Neural progenitor cell (in vitro differentiated cells): ENCODE results near the gene NCAPD3. TPM values are rescaled to one million over a fixed set of nuclear protein-coding genes. Genes with fewer than 3 reads are reported as not detected.

ENCODE experiments used
- DNase-seq: peaks from one replicate; pipeline ENCODE4 v3.0.0-alpha.2; 2016; ENCODE audit warnings: low spot score
- H2AFZ ChIP-seq: fragments of 200-600 bp; sonication (generic); replicated peaks from 2 replicates; pipeline ENCODE4 v1.6.1; 2016; ENCODE audit warnings: antibody characterized with exemption
- H3F3A ChIP-seq: fragments of 200-600 bp; sonication (generic); 2 replicates; pipeline ENCODE4 v1.6.1; 2016; ENCODE audit warnings: antibody characterized with exemption, low read depth
- H3K27ac ChIP-seq: fragments of 200-600 bp; sonication (generic); 2 replicates; pipeline ENCODE4 v1.5.1; 2016; ENCODE audit warnings: mild to moderate bottlenecking
- H3K27me3 ChIP-seq: fragments of 200-600 bp; sonication (generic); 2 replicates; pipeline ENCODE4 v1.6.1; 2016; ENCODE audit warnings: mild to moderate bottlenecking, moderate library complexity
- H3K36me3 ChIP-seq: fragments of 200-600 bp; sonication (generic); 2 replicates; pipeline ENCODE4 v1.5.1; 2016
- H3K4me1 ChIP-seq: fragments of 200-600 bp; sonication (generic); 2 replicates; pipeline ENCODE4 v1.6.1; 2016; ENCODE audit warnings: mixed run types
- H3K4me2 ChIP-seq: fragments of 200-600 bp; sonication (generic); 2 replicates; pipeline ENCODE4 v1.6.1; 2016
- H3K4me3 ChIP-seq: fragments of 200-600 bp; sonication (generic); 2 replicates; pipeline ENCODE4 v1.5.1; 2016
- H3K79me2 ChIP-seq: fragments of 200-600 bp; sonication (generic); 2 replicates; pipeline ENCODE4 v1.6.1; 2016; ENCODE audit warnings: low read depth
- H3K9ac ChIP-seq: fragments of 200-600 bp; sonication (generic); 2 replicates; pipeline ENCODE4 v1.6.1; 2016
- H3K9me3 ChIP-seq: fragments of 200-600 bp; sonication (generic); 2 replicates; pipeline ENCODE4 v1.5.1; 2016; ENCODE audit warnings: low read depth
- H4K20me1 ChIP-seq: fragments of 200-600 bp; sonication (generic); 2 replicates; pipeline ENCODE4 v1.6.1; 2016; ENCODE audit warnings: low read depth
- H3K27ac Mint-ChIP-seq: 3 replicates; pipeline ENCODE4 v1.8.0; 2021; ENCODE audit warnings: mixed read lengths
- H3K27me3 Mint-ChIP-seq: 2 replicates; pipeline ENCODE4 v1.8.0; 2022; ENCODE audit warnings: low read depth, mild to moderate bottlenecking, inconsistent platforms, moderate library complexity, mixed read lengths; ENCODE audit not compliant: insufficient read depth
- H3K36me3 Mint-ChIP-seq: 3 replicates; pipeline ENCODE4 v1.8.0; 2021; ENCODE audit warnings: mixed read lengths
- H3K4me1 Mint-ChIP-seq: 3 replicates; pipeline ENCODE4 v1.8.0; 2021; ENCODE audit warnings: mixed read lengths
- H3K4me3 Mint-ChIP-seq: 3 replicates; pipeline ENCODE4 v1.8.0; 2021; ENCODE audit warnings: mild to moderate bottlenecking, moderate library complexity, mixed read lengths
- H3K9me3 Mint-ChIP-seq: 3 replicates; pipeline ENCODE4 v1.8.0; 2020; ENCODE audit warnings: mixed read lengths
- CTCF ChIP-seq: fragments of 200-600 bp; sonication (generic); IDR thresholded peaks from 2 replicates; pipeline ENCODE4 v1.5.1; 2017; ENCODE audit warnings: antibody characterized with exemption, mild to moderate bottlenecking
- EZH2 ChIP-seq: fragments of 200-600 bp; sonication (generic); IDR thresholded peaks from 2 replicates; pipeline ENCODE4 v1.6.1; 2017; ENCODE audit warnings: antibody characterized with exemption, mild to moderate bottlenecking, moderate library complexity
- EZH2phosphoT487 ChIP-seq: fragments of 200-600 bp; sonication (generic); IDR thresholded peaks from 2 replicates; pipeline ENCODE4 v1.6.1; 2017; ENCODE audit warnings: antibody characterized with exemption
- total RNA-seq: library from RNA; depleted of rRNA; stranded (reverse); fragments of >200 nt; gene quantifications from 2 replicates; pipeline ENCODE4 v1.2.3, GENCODE V29; 2015; ENCODE audit warnings: low replicate concordance

NCAPD3 gene
- total RNA-seq, 1 donor from 2014 or later: 41.0 TPM

DNA sequence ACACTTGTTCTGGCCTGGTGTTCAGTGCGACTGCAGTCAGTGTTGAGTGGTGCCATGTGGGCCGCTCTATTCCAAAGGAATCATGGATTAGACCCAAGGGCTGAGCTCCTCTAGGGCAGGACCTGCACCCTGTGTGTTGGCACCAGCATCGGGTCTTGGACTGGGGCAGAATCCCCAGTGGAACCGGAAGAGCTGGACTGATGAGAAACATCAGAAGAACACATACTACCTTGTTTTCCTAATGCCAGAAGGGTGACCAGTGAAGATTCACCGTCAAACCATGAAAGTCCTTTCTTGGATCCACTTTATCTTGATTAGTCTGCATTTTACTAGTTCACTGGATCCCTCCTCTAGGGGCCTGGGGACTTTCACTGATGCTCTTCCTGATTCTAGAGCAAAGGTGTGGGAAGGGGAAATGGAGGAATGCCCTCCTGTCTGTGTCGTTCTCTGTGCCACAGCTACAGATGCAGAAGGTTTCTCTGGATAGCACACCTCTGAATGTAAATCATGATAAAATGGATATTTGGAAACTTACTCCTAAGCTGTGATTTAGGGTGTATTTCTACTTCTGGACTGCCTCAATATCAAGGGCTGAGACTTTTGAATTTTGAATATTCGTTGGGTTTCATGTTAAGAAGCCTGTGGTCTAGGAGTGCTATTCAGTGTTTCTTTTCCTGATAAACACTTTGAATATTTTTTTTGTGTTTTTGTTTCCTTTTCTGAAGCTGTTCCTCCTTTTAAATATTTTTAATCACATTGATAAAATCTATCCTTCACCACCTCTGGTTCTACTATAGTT is 41.4 kb upstream of the NCAPD3 start:
- H3K27ac Mint-ChIP-seq: no peak overlapping the region
- Histone ChIP-seq H4K20me1 (no peaks in the 10 kb centered on the region), H3K4me2 (no peak overlapping the region), H3K27me3 (peaks cover 3% of the 10 kb centered on the region), H3F3A (no peaks in the 10 kb centered on the region), H3K79me2 (no peaks in the 10 kb centered on the region), H3K9me3 (no peaks in the 10 kb centered on the region), H3K36me3 (no peaks in the 10 kb centered on the region), H3K4me3 (no peak overlapping the region), H3K9ac (no peak overlapping the region), H3K4me1 (peaks cover 6% of the 10 kb centered on the region), H2AFZ (no peak overlapping the region), H3K27ac (no peak overlapping the region)
- TF ChIP-seq EZH2 (no peak), EZH2phosphoT487 (no peak), CTCF (no peak)
- no peaks in the 10 kb centered on the region for H3K27me3 Mint-ChIP-seq
- H3K4me3 Mint-ChIP-seq: no peak overlapping the region
- peaks cover 6% of the 10 kb centered on the region for H3K36me3 Mint-ChIP-seq
- no peaks in the 10 kb centered on the region for H3K9me3 Mint-ChIP-seq
- peaks cover 18% of the 10 kb centered on the region for H3K4me1 Mint-ChIP-seq
- no peak for DNase-seq

DNA sequence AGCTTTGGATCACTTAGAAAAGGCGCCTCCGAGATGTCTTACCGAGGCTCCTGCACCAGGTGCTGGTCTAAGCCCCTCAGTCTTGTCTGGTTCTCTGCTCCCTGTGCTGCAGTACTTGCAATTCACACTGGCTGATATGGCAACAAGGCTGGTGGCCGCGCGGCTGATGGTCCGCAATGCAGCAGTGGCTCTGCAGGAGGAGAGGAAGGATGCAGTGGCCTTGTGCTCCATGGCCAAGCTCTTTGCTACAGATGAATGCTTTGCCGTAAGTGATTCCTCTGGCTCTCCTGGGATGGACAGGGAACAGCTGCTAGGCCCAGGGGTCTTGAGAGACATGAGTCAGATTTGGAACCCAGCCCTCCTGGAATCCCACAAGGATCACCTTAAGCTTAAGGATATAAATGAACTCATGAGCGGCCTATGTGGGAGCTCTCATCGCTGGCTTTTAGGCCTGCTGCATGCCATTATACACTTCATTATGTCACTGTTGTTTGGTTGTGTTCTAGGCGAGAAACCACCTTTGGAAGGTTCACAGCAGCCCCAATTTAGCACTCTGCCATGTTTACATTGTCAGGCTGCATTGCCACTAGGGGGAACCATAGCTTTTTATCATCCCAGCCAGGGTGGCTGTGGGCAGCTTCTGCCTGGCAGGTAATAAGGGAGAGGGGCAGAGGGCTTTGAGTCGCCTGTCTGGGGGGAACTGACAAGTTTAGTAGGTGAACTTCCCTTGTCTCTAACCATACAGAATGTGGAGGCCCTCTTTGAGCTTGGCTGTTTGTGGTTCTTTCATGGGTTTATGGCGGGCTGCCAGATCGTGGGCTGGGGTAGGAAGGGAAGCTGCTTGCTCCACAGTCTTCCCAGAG is 38.1 kb upstream of the NCAPD3 start:
- H3K4me1 ChIP-seq: no peaks in the 10 kb centered on the region
- H3K36me3 Mint-ChIP-seq: peaks cover 9% of the 10 kb centered on the region
- no peak overlapping the region for H3K9ac ChIP-seq
- peak; percentile 67 for DNase-seq
- no peak overlapping the region for H3K4me2 ChIP-seq
- H3K4me1 Mint-ChIP-seq: peaks cover 3% of the 10 kb centered on the region
- H3F3A ChIP-seq: no peaks in the 10 kb centered on the region
- H3K27ac ChIP-seq: no peak overlapping the region
- no peaks in the 10 kb centered on the region for H3K79me2 ChIP-seq
- no peaks in the 10 kb centered on the region for H3K36me3 ChIP-seq
- H3K9me3 ChIP-seq: no peaks in the 10 kb centered on the region
- H4K20me1 ChIP-seq: no peaks in the 10 kb centered on the region
- no peak overlapping the region for H2AFZ ChIP-seq
- TF ChIP-seq CTCF (peak; percentile 68), EZH2 (no peak)
- H3K4me3 ChIP-seq: no peak overlapping the region
- no peaks in the 10 kb centered on the region for H3K27me3 Mint-ChIP-seq
- H3K4me3 Mint-ChIP-seq: no peak overlapping the region
- H3K27me3 ChIP-seq: no peaks in the 10 kb centered on the region
- H3K9me3 Mint-ChIP-seq: no peaks in the 10 kb centered on the region
- no peak overlapping the region for H3K27ac Mint-ChIP-seq

DNA sequence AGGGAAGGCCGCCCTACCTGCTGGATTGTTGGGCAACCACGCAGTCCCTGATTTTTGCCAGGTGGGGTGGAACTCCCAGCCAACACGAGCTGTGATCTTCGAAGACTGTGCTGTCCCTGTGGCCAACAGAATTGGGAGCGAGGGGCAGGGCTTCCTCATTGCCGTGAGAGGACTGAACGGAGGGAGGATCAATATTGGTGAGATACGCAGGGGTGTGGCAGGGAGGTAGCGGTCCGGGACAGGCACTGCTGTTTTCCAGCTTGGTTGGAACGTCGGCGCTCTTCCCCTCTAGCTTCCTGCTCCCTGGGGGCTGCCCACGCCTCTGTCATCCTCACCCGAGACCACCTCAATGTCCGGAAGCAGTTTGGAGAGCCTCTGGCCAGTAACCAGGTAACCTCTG is 37.2 kb upstream of the NCAPD3 start:
- H4K20me1 ChIP-seq: no peaks in the 10 kb centered on the region
- H3K27ac ChIP-seq: no peak overlapping the region
- no peak overlapping the region for H3K4me2 ChIP-seq
- H3K79me2 ChIP-seq: no peaks in the 10 kb centered on the region
- DNase-seq: no peak
- H2AFZ ChIP-seq: no peak overlapping the region
- Mint-ChIP-seq H3K27ac (no peak overlapping the region), H3K27me3 (no peaks in the 10 kb centered on the region), H3K9me3 (no peaks in the 10 kb centered on the region), H3K36me3 (peaks cover 9% of the 10 kb centered on the region), H3K4me1 (no peaks in the 10 kb centered on the region), H3K4me3 (no peak overlapping the region)
- H3K36me3 ChIP-seq: no peaks in the 10 kb centered on the region
- H3K27me3 ChIP-seq: no peaks in the 10 kb centered on the region
- no peaks in the 10 kb centered on the region for H3K9me3 ChIP-seq
- TF ChIP-seq CTCF: no peak
- no peak for TF ChIP-seq EZH2
- TF ChIP-seq EZH2phosphoT487: no peak
- H3K4me3 ChIP-seq: no peak overlapping the region
- H3K4me1 ChIP-seq: no peaks in the 10 kb centered on the region
- no peaks in the 10 kb centered on the region for H3F3A ChIP-seq
- no peak overlapping the region for H3K9ac ChIP-seq
